ENCODE data around the gene TMEM252. TPM values are rescaled to one million over a fixed set of nuclear protein-coding genes. Genes with fewer than 3 reads are reported as not detected.

Gene TMEM252
- total RNA-seq, 1 donor from 2014 or later: not detected

- no peaks in the 10 kb centered on the region for H3K9me3 ChIP-seq
- peak overlapping the region; percentile 43 for H3K27ac ChIP-seq
- TF ChIP-seq, protein P1, sequence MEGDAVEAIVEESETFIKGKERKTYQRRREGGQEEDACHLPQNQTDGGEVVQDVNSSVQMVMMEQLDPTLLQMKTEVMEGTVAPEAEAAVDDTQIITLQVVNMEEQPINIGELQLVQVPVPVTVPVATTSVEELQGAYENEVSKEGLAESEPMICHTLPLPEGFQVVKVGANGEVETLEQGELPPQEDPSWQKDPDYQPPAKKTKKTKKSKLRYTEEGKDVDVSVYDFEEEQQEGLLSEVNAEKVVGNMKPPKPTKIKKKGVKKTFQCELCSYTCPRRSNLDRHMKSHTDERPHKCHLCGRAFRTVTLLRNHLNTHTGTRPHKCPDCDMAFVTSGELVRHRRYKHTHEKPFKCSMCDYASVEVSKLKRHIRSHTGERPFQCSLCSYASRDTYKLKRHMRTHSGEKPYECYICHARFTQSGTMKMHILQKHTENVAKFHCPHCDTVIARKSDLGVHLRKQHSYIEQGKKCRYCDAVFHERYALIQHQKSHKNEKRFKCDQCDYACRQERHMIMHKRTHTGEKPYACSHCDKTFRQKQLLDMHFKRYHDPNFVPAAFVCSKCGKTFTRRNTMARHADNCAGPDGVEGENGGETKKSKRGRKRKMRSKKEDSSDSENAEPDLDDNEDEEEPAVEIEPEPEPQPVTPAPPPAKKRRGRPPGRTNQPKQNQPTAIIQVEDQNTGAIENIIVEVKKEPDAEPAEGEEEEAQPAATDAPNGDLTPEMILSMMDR (IDR thresholded peaks at IDR 0.05): no peak
- no peaks in the 10 kb centered on the region for H3K36me3 ChIP-seq
- DNase-seq (no peak), ATAC-seq (no peak)
- no peaks in the 10 kb centered on the region for H3K4me1 ChIP-seq
- H3K27me3 ChIP-seq: no peaks in the 10 kb centered on the region
- intact Hi-C loops (cut with DNase I): no loop called here
- no peak overlapping the region for H3K4me3 ChIP-seq
These were observed 7.6 kb upstream of the TMEM252 start for GRCh38 chr9:68548241-68548640.

DNA sequence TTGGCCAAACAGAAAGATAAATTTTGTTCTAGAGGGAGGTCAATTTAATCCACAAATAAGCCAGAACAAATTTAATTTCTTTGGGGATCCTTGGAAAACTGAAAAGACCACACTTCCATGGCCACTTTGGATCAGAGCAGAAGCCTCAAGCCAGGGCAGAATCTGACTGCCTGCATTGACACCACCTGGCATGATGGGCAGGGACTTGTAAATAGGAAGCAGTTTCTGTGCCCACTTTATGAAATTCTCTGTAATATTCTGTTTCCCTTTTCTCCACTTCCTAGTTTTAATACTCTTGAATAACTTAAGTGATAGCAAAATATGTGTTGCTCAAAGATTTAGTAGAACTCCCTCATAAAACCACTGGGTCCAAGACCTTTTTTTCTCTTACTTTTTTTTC is 6.7 kb upstream of the TMEM252 start:
- H3K27ac ChIP-seq: peak overlapping the region; percentile 67

DNA sequence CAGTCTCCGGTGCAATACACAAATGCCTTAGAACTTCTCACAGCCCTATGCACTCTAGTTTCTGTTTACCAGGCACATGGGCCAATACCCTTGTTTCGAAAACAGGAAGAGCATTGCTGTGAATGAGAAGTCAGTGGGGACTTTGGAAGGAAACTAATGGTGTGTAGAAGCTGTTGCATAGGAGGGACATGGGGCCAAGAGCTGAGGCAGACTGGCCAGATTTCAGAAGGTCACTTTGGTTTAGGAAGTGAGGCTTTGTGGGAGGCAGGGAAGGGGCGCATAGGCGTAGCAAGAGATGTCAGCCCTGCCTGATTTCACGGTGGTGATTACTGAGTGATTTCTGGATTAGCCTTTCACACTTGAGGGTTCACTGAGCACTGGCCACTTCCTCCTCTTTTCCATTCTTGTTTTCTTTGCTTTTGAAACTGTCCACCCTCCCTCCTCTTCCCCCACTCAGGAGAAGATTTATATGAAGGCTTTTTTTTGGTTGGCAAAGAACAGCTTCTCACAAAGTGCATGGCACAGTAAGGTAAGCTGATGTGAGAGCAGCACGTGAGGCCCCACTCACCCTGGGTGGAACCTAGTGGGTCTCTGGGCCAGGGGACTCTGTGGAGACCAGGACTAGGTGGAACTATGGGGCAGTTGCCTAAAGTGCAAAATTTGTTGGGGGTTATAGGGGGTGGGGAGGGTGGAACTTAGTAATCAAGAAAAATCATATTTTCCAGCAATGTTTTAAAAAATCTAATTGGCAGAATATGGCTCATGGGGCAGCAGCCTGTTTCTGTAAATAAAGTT is 6.1 kb upstream of the TMEM252 start:
- Histone ChIP-seq H3K4me3 (no peak overlapping the region), H3K36me3 (no peaks in the 10 kb centered on the region), H3K4me1 (peaks cover under 1% of the 10 kb centered on the region), H3K9me3 (no peaks in the 10 kb centered on the region), H3K27me3 (no peaks in the 10 kb centered on the region), H3K27ac (peak overlapping the region; percentile 67)
- ATAC-seq (peak; percentile 87), DNase-seq (no peak)
- intact Hi-C loops (cut with DNase I): no loop called here
- TF ChIP-seq, protein P1 (IDR thresholded peaks at IDR 0.05): no peak

More for the DNA sequence above, 6.7 kb upstream of the TMEM252 start:
- DNase-seq (no peak), ATAC-seq (peak; percentile 72)
- Histone ChIP-seq H3K9me3 (no peaks in the 10 kb centered on the region), H3K27me3 (no peaks in the 10 kb centered on the region), H3K4me1 (no peaks in the 10 kb centered on the region), H3K36me3 (no peaks in the 10 kb centered on the region), H3K4me3 (no peak overlapping the region)
- intact Hi-C loops (cut with DNase I): no loop called here
- TF ChIP-seq, protein P1 (IDR thresholded peaks at IDR 0.05): no peak

GRCh38 chr9:68545033-68545705 is 4.5 kb upstream of the TMEM252 start:
- H3K27ac ChIP-seq: no peak overlapping the region
- intact Hi-C loops (cut with DNase I): no loop called here

GRCh38 chr9:68541568-68541967 is 885 bp upstream of the TMEM252 start:
- no peak overlapping the region for H3K27ac ChIP-seq
- intact Hi-C loops (cut with DNase I): no loop called here
- TF ChIP-seq, protein P1 (IDR thresholded peaks at IDR 0.05): no peak
- H3K9me3 ChIP-seq: no peaks in the 10 kb centered on the region
- no peaks in the 10 kb centered on the region for H3K27me3 ChIP-seq
- H3K4me1 ChIP-seq: peaks cover 8% of the 10 kb centered on the region
- H3K36me3 ChIP-seq: no peaks in the 10 kb centered on the region
- no peak overlapping the region for H3K4me3 ChIP-seq
- ATAC-seq: no peak
- DNase-seq: no peak

More at GRCh38 chr9:68545033-68545705, 4.5 kb upstream of the TMEM252 start:
- Histone ChIP-seq H3K9me3 (no peaks in the 10 kb centered on the region), H3K4me1 (peaks cover 8% of the 10 kb centered on the region), H3K36me3 (no peaks in the 10 kb centered on the region), H3K4me3 (no peak overlapping the region), H3K27me3 (no peaks in the 10 kb centered on the region)
- TF ChIP-seq, protein P1 (IDR thresholded peaks at IDR 0.05): no peak
- ATAC-seq (no peak), DNase-seq (no peak)

Measured in upper lobe of right lung (tissue), 1 donor.